ENCODE measurements around the gene FAM53B.
A peak's percentile ranks its signal among the peaks of the same experiment; 100 is the strongest.

The FAM53B gene

DNA sequence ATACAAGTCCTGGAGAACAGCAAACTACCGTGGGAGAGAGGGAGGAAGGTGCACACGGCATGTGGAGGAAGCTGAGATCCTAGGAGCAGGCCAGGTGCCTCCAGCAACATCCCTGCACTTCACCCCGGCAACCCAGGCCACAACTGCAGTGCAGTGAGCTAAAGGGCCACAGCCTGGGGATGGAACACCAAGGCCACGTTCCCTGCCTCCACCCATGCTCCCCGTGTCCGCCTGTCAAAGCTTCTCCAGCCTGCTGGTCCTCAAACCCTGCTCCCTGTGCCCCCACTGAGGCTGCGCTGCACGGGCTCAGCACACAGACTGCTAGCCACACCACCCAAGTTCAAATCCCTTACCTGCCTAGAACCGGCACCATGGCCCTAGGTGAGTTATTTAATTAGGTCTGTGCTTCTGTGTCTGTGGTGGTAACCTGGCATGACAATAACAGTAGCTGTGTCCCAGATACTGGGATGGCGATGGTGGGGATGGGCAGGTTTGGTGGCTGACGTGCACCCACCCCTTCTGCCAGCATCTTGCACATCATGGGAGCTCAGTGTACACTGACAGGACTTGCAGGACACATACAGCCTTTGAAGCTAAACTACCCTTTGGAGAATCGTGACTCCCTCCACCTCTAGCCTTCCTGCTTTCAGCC, 85.5 kb downstream of the FAM53B start:
- Mint-ChIP-seq H3K4me3 (no peak overlapping the region), H3K36me3 (ENCODE audit: low read depth) (peaks cover 3% of the 10 kb centered on the region), H3K9me3 (no peaks in the 10 kb centered on the region), H3K27me3 (ENCODE audit: low read depth) (no peaks in the 10 kb centered on the region), H3K27ac (no peak overlapping the region), H3K4me1 (peaks cover 10% of the 10 kb centered on the region)
- TF ChIP-seq, protein P1, sequence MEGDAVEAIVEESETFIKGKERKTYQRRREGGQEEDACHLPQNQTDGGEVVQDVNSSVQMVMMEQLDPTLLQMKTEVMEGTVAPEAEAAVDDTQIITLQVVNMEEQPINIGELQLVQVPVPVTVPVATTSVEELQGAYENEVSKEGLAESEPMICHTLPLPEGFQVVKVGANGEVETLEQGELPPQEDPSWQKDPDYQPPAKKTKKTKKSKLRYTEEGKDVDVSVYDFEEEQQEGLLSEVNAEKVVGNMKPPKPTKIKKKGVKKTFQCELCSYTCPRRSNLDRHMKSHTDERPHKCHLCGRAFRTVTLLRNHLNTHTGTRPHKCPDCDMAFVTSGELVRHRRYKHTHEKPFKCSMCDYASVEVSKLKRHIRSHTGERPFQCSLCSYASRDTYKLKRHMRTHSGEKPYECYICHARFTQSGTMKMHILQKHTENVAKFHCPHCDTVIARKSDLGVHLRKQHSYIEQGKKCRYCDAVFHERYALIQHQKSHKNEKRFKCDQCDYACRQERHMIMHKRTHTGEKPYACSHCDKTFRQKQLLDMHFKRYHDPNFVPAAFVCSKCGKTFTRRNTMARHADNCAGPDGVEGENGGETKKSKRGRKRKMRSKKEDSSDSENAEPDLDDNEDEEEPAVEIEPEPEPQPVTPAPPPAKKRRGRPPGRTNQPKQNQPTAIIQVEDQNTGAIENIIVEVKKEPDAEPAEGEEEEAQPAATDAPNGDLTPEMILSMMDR (IDR thresholded peaks at IDR 0.05; ENCODE audit: unreplicated experiment in 3 of 3), result no peak

DNA sequence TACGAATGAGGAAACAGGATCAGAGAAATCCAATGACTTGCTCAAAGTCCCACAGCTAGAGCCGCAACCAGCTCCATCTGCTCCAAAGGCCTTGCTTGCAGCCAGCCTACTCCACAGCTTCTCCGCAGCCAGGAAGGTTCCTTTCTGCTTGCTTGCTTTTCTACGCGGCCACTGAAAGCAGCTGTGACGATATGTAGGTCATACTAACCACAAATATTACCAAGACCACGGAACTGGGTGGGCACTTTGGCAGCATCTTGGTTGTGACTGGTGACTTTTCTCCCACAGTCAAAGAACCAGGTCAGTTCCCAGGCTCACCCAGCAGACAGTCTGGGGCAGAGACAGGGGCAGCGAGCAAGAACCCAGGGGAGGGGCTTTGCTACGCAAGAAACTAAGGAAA, 86.4 kb downstream of the FAM53B start:
- TF ChIP-seq, protein P1 (IDR thresholded peaks at IDR 0.05; ENCODE audit: unreplicated experiment in 3 of 3), result no peak
- Mint-ChIP-seq H3K4me1 (peaks cover 10% of the 10 kb centered on the region), H3K36me3 (ENCODE audit: low read depth) (peaks cover 3% of the 10 kb centered on the region), H3K9me3 (no peaks in the 10 kb centered on the region), H3K27me3 (ENCODE audit: low read depth) (no peaks in the 10 kb centered on the region), H3K4me3 (no peak overlapping the region), H3K27ac (no peak overlapping the region)

DNA sequence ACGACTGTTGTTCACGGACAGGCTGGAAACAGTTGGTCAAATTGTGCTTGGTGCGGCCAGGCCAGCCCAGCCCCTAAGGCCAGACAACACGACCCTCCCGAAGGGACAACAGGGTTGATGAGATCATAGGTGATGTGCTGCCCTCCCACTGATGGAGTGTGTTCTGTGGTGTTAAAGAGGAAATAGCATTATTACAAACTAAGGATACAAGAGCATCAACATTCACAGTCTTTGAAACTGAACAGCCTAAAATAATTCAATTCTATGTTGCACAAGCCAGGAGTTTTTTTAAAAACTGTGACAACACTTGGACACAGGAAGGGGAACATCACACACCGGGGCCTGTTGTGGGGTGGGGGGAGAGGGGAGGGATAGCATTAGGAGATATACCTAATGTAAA, 87.6 kb downstream of the FAM53B start:
- Mint-ChIP-seq H3K4me1 (peaks cover 6% of the 10 kb centered on the region), H3K36me3 (ENCODE audit: low read depth) (peaks cover 3% of the 10 kb centered on the region), H3K9me3 (no peaks in the 10 kb centered on the region), H3K4me3 (no peak overlapping the region), H3K27me3 (ENCODE audit: low read depth) (no peaks in the 10 kb centered on the region), H3K27ac (no peak overlapping the region)
- TF ChIP-seq, protein P1 (IDR thresholded peaks at IDR 0.05; ENCODE audit: unreplicated experiment in 3 of 3), result no peak

DNA sequence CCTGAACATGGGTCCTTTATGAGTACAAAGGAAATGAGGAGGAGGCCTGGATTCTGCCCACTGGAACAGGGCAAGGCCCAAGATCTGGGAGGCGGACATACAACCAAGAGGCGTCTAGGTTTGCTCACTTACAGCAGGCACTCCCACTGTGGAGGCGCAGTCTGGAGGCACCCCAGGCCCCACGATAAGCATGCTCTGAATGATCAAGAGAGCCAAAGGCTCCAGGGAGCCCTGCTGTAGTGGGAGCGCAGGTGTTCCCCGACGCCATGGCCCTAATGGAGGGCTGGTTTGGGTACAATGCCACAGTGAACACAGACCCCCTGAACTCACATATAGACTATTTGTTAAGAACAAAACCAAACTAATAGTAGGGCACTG, 88.1 kb downstream of the FAM53B start:
- no peaks in the 10 kb centered on the region for H3K27me3 Mint-ChIP-seq (ENCODE audit: low read depth)
- peaks cover 2% of the 10 kb centered on the region for H3K4me1 Mint-ChIP-seq
- no peak overlapping the region for H3K27ac Mint-ChIP-seq
- TF ChIP-seq, protein P1 (IDR thresholded peaks at IDR 0.05; ENCODE audit: unreplicated experiment in 3 of 3), result no peak
- no peaks in the 10 kb centered on the region for H3K9me3 Mint-ChIP-seq
- peaks cover 3% of the 10 kb centered on the region for H3K36me3 Mint-ChIP-seq (ENCODE audit: low read depth)
- H3K4me3 Mint-ChIP-seq, result no peak overlapping the region

DNA sequence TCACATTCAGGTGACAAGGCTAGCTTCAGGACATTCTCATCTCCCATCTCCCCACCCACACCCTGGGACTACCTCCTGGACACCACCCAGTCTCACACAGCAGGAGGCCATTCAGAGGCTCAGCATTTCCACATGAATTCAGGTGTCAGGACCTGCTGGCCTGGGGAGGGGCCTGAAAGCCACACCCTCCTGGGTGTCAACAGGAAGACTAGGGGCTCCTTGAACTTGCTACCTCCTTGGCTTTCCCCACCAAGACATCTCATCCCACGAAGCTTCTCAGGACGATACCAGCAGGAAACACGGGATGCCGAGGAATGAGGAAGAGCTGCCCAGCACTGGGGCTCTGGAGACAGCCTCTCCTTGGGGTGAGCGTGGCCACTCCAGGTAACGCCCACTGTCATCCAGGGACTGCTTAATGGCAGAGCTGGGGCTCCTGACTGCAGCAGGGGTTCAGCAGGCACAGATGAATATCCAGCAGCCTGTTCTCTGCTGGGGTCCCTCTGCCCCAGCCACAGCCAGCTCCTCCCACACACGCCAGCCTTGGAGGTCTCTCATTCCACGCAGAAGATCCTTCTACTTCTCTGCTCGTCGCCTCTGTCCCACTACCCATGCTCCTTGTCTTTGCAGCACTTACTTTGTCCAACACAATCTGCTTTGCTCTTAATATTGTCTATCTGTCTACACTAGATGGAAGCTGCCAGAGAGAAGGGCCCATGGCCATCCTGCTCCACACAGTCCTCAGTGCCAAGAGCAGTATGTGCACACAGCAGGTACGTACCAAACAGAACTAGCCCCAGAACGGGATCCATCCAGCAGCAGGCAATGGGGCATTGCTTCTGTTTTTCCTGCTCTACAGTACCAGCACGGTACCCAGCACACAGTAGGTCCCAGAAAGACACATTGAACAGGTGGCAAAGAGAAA, 88.7 kb downstream of the FAM53B start:
- Mint-ChIP-seq H3K4me3 (no peak overlapping the region), H3K36me3 (ENCODE audit: low read depth) (peaks cover 2% of the 10 kb centered on the region), H3K9me3 (no peaks in the 10 kb centered on the region), H3K27ac (peak overlapping the region in 1 of 3 experiments; percentile 39), H3K4me1 (peaks cover 4% of the 10 kb centered on the region), H3K27me3 (ENCODE audit: low read depth) (no peaks in the 10 kb centered on the region)
- TF ChIP-seq, protein P1 (IDR thresholded peaks at IDR 0.05; ENCODE audit: unreplicated experiment in 3 of 3), result no peak
